Stimulated activated CD4-positive, alpha-beta T cell treated with anti-CD3 and anti-CD28 coated beads, Interleukin-2, amount 100 ng/mL, for 48 hours (primary cell): ENCODE data around the gene RNF220.
A peak's percentile ranks its signal among the peaks of the same experiment; 100 is the strongest.

Experiments
- DNase-seq, 2 donors: peaks; one replicate each; pipeline ENCODE4 v3.0.0-alpha.2; 2020

The RNF220 gene

GRCh38 chr1:44405031-44405797 lies at the start of gene RNF220:
Gene RNF220 (plus strand): TSS chr1:44405255.
- no peak for DNase-seq

GRCh38 chr1:44355582-44356305 lies 49.3 kb upstream of the RNF220 start:
- no peak for DNase-seq

- DNase-seq, result no peak
Observed at GRCh38 chr1:44357710-44358109, 47.3 kb upstream of the RNF220 start.

GRCh38 chr1:44359234-44359935 lies 45.7 kb upstream of the RNF220 start:
- DNase-seq, result no peak

- no peak for DNase-seq
Observed at GRCh38 chr1:44361478-44361877, 43.6 kb upstream of the RNF220 start.

- DNase-seq, result no peak
Observed at GRCh38 chr1:44366371-44366975, 38.6 kb upstream of the RNF220 start.

GRCh38 chr1:44367944-44368343 lies 37.1 kb upstream of the RNF220 start:
- DNase-seq, result no peak

- no peak for DNase-seq
Observed at GRCh38 chr1:44368471-44369151, 36.4 kb upstream of the RNF220 start.

GRCh38 chr1:44371206-44371605 lies 33.8 kb upstream of the RNF220 start:
- DNase-seq, result no peak

- no peak for DNase-seq
Observed at GRCh38 chr1:44375547-44375946, 29.5 kb upstream of the RNF220 start.

GRCh38 chr1:44377925-44378784 lies 26.9 kb upstream of the RNF220 start:
- peak; percentile 31 to 38 for DNase-seq

- no peak for DNase-seq
Observed at GRCh38 chr1:44380666-44381177, 24.3 kb upstream of the RNF220 start.

GRCh38 chr1:44388551-44388950 lies 16.5 kb upstream of the RNF220 start:
- DNase-seq, result no peak

GRCh38 chr1:44389437-44389836 lies 15.6 kb upstream of the RNF220 start:
- no peak for DNase-seq

- DNase-seq, result no peak
Observed at GRCh38 chr1:44390277-44390676, 14.8 kb upstream of the RNF220 start.

GRCh38 chr1:44401256-44402228 lies 3.5 kb upstream of the RNF220 start:
- no peak for DNase-seq

- DNase-seq, result no peak
Observed at GRCh38 chr1:44405798-44406736, 1.0 kb downstream of the RNF220 start.

- DNase-seq, result no peak
Observed at GRCh38 chr1:44406737-44407429, 1.8 kb downstream of the RNF220 start.
